Heart left ventricle (tissue), 16 donors: ENCODE measurements around the gene GFY. TPM values are rescaled to one million over a fixed set of nuclear protein-coding genes. Genes with fewer than 3 reads are reported as not detected.

ENCODE experiments used
- ATAC-seq, 4 donors: fragments of 200-7000 bp; cut with Tn5 transposase; one replicate each; pipeline ENCODE4 v1.9.1; 2020 to 2022; ENCODE audit warnings: moderate library complexity in 4 of 4, mild to moderate bottlenecking in 3 of 4, moderate number of reproducible peaks in 1 of 4
- DNase-seq, 5 donors: peaks; one replicate each; pipeline ENCODE4 v3.0.0-alpha.2; 2020
- H3K27ac ChIP-seq, 12 donors: fragments of 200-600 bp; sonication (generic) in 4 of 12; one replicate each; pipeline versions ENCODE4 v1.5.0 to v1.8.0; 2016 to 2022; ENCODE audit warnings: mild to moderate bottlenecking in 2 of 12
- H3K27me3 ChIP-seq, 9 donors: fragments of 200-600 bp; sonication (generic) in 2 of 9; one replicate each; pipeline versions ENCODE4 v1.5.1 to v1.8.0; 2016 to 2022; ENCODE audit warnings: mild to moderate bottlenecking in 3 of 9
- H3K36me3 ChIP-seq, 9 donors: fragments of 200-600 bp; sonication (generic) in 2 of 9; one replicate each; pipeline versions ENCODE4 v1.5.0 to v1.8.0; 2018 to 2022; ENCODE audit warnings: mild to moderate bottlenecking in 2 of 9
- H3K4me1 ChIP-seq, 12 donors: fragments of 200-600 bp; sonication (generic) in 4 of 12; one replicate each; pipeline versions ENCODE4 v1.5.0 to v1.8.0; 2016 to 2022; ENCODE audit warnings: mild to moderate bottlenecking in 3 of 12
- H3K4me3 ChIP-seq, 12 donors: fragments of 200-600 bp; sonication (generic) in 4 of 12; one replicate each; pipeline versions ENCODE4 v1.5.0 to v1.8.0; 2017 to 2022; ENCODE audit warnings: mild to moderate bottlenecking in 9 of 12, moderate library complexity in 4 of 12
- H3K9me3 ChIP-seq, 12 donors: fragments of 200-600 bp; sonication (generic) in 4 of 12; one replicate each; pipeline versions ENCODE4 v1.5.0 to v1.8.0; 2016 to 2022; ENCODE audit warnings: mild to moderate bottlenecking in 1 of 12
- CTCF ChIP-seq, 12 donors: fragments of 200-600 bp; sonication (generic) in 4 of 12; IDR thresholded peaks; one replicate each; pipeline versions ENCODE4 v1.5.0 to v1.8.0; 2018 to 2022; ENCODE audit warnings: antibody characterized with exemption in 12 of 12, mild to moderate bottlenecking in 5 of 12
- POLR2A ChIP-seq, 2 donors: fragments of 450-650 bp; IDR thresholded peaks; one replicate each; pipeline ENCODE4 v1.6.1; 2017; ENCODE audit warnings: antibody characterized with exemption in 2 of 2, mild to moderate bottlenecking in 2 of 2, moderate library complexity in 2 of 2
- WGBS, 4 donors: extraction: QIAGEN DNeasy Blood & Tissue Kit in 2 of 4; methylation state at CpG; one replicate each; pipeline versions ENCODE4 v1.1.5 to v1.1.7; 2013 to 2018; 5-methylcytosine and 5-hydroxymethylcytosine counted together
- intact Hi-C, 10 donors: fragments of 100-400 bp; cut with DNase I; formaldehyde crosslinking; loops; one replicate each; pipeline versions ENCODE4 v1.11.1 to v1.14.2; 2022
- polyA plus RNA-seq, 2 donors: library from polyadenylated mRNA; stranded (reverse); fragments of 200-250 nt; gene quantifications; one replicate each; pipeline ENCODE4 v1.2.3, GENCODE V29; 2013
- total RNA-seq, 9 donors: library from RNA; depleted of rRNA in 2 of 9; stranded (reverse); fragments of >200 nt in 2 of 9; fragmentation: NEBNext Ultra II Directional in 3 of 9; extraction: Animal tissue kit (Norgen Biotek cat#: 25700) in 3 of 9; gene quantifications; one replicate each; pipeline versions ENCODE4 v1.1.0 to v1.2.4, GENCODE V29; 2016 to 2023
- donor health status: ischemic (EF 13 %, LVEDD 7.1; RV severe dilation, severe dysfunction).
- donor health status: healthy with polysubstance abuse.
- donor health status: DM: no; HTN: yes; CAD: no.
- donor health status: DM: no; HTN: no; CAD: no.
- donor health status: ischemic (EF 25% LVEDD 6.9; RV normal size, moderate dysfunction).
- donor health status: ischemic (EF 25% LVEDD 5.7; RV mildly dilated, moderate dysfunction).
- donor health status: healthy.
- donor health status: DM: yes; HTN: yes; CAD: no.
- donor health status: ischemic (EF 35%, LVEDD 5.7; RV mildly dilated, moderate dysfunction).
- donor health status: nonischemic (EF 11% LVEDD 7.7; RV severe dilation, severe dysfunction).
- donor health status: DM: yes; HTN: yes; CAD: no.
- donor health status: PGD.
- donor health status: ischemic (EF 29% LVEDD 5.4; RV normal size, mild dysfunction).
- donor health status: nonischemic (EF 23%, LVEDD 6.1; RV moderate dilation, normal function).

Gene GFY
- total and polyA plus RNA-seq, 11 donors = 0.12 TPM; not detected in 10

- TF ChIP-seq POLR2A (IDR thresholded peaks at IDR 0.05) = no peak
- intact Hi-C loops = no loop called here
- no peaks in the 10 kb centered on the region for H3K9me3 ChIP-seq
- no peak overlapping the region for H3K27ac ChIP-seq
- peaks cover 14 to 85% (median 72%) of the 10 kb centered on the region in 9 donors for H3K27me3 ChIP-seq
- DNase-seq = no peak
- H3K36me3 ChIP-seq = no peaks in the 10 kb centered on the region
- 16 to 20% (median 18%) methylated on average over 6 of the region's 6 CpGs for WGBS, 4 donors
- peaks cover 0 to 20% (median 2%) of the 10 kb centered on the region in 12 donors for H3K4me1 ChIP-seq
- H3K4me3 ChIP-seq = no peak overlapping the region
- ATAC-seq = no peak
Measured at GRCh38 chr19:49438261-49438660, 13.1 kb downstream of the GFY start.

GRCh38 chr19:49439836-49440235, 14.6 kb downstream of the GFY start:
- Histone ChIP-seq H3K27me3 (peaks cover 6 to 72% (median 58%) of the 10 kb centered on the region in 9 donors), H3K4me3 (peak overlapping the region in 1 of 12 donors; percentile 69), H3K27ac (no peak overlapping the region), H3K4me1 (peaks cover 0 to 20% (median 2%) of the 10 kb centered on the region in 12 donors), H3K9me3 (no peaks in the 10 kb centered on the region), H3K36me3 (no peaks in the 10 kb centered on the region)
- WGBS, 4 donors = 44 to 50% (median 48%) methylated on average over 6 of the region's 6 CpGs
- no peak for ATAC-seq
- TF ChIP-seq POLR2A (IDR thresholded peaks at IDR 0.05) (no peak), CTCF (IDR thresholded peaks at IDR 0.05) (no peak)
- no peak for DNase-seq
- intact Hi-C loops = loop anchor here in 7 of 10 donors (5.0 to 10.0 kb wide), 5 partner anchors 48 to 218 kb away; no protein-coding TSS in a partner anchor

- Histone ChIP-seq H3K4me1 (peaks cover 0 to 20% (median 2%) of the 10 kb centered on the region in 12 donors), H3K4me3 (peak overlapping the region in 10 of 12 donors; percentile 20 to 79 (median 52)), H3K27me3 (peaks cover 6 to 64% (median 50%) of the 10 kb centered on the region in 9 donors), H3K27ac (no peak overlapping the region), H3K9me3 (no peaks in the 10 kb centered on the region), H3K36me3 (no peaks in the 10 kb centered on the region)
- DNase-seq (no peak), ATAC-seq (no peak)
- no peak for TF ChIP-seq CTCF (IDR thresholded peaks at IDR 0.05)
- no peak for TF ChIP-seq POLR2A (IDR thresholded peaks at IDR 0.05)
- 21 to 35% (median 28%) methylated on average over 19 of the region's 19 CpGs for WGBS, 4 donors
- intact Hi-C loops = loop anchor here in 7 of 10 donors (5.0 to 10.0 kb wide), 5 partner anchors 48 to 218 kb away; no protein-coding TSS in a partner anchor
Measured at GRCh38 chr19:49440439-49441209, 15.4 kb downstream of the GFY start.

- peak in 1 of 4 donors; percentile 9 for ATAC-seq
- TF ChIP-seq CTCF (IDR thresholded peaks at IDR 0.05) = no peak
- TF ChIP-seq POLR2A (IDR thresholded peaks at IDR 0.05) = no peak
- H3K27ac ChIP-seq = peak within 1 kb of the TSS in 8 of 12 donors; percentile 46 to 90 (median 58)
- H3K27me3 ChIP-seq = peaks cover 2 to 56% (median 42%) of the 10 kb centered on the region in 9 donors
- H3K4me3 ChIP-seq = peak within 1 kb of the TSS in 10 of 12 donors; percentile 43 to 79 (median 68)
- intact Hi-C loops = loop anchor here in 7 of 10 donors (5.0 to 10.0 kb wide), 5 partner anchors 49 to 219 kb away; no protein-coding TSS in a partner anchor
- DNase-seq = peak; percentile 51 to 78 (median 67)
- H3K9me3 ChIP-seq = no peaks in the 10 kb centered on the region
- H3K36me3 ChIP-seq = no peaks in the 10 kb centered on the region
- H3K4me1 ChIP-seq = peaks cover 0 to 20% (median 2%) of the 10 kb centered on the region in 12 donors
- 4 to 10% (median 6%) methylated on average over 21 to 56 of the region's 56 CpGs for WGBS, 4 donors
Measured at GRCh38 chr19:49441210-49441959, 16.2 kb downstream of the GFY start, which contains the start of gene SLC17A7. Gene SLC17A7 (minus strand): TSS chr19:49441527. CDS start chr19:49441379, 148 bp downstream.
